NCI-H748 (cell line): Measurements from ENCODE around the gene PIK3R5.

Source experiments
- DNase-seq: peaks from one replicate; lab custom pipeline; 2025; ENCODE audit not compliant: unreplicated experiment; lab: John Stamatoyannopoulos, UW

The PIK3R5 gene

GRCh38 chr17:8838551-8839095 is 126.9 kb downstream of the PIK3R5 start:
- DNase-seq = no peak

GRCh38 chr17:8837563-8838075 is 127.9 kb downstream of the PIK3R5 start:
- DNase-seq = peak; percentile 23

GRCh38 chr17:8836821-8837562 is 128.5 kb downstream of the PIK3R5 start:
- DNase-seq = no peak

GRCh38 chr17:8835631-8836364 is 129.7 kb downstream of the PIK3R5 start:
- no peak for DNase-seq

GRCh38 chr17:8835106-8835505 is 130.4 kb downstream of the PIK3R5 start:
- DNase-seq = no peak

- peak; percentile 37 for DNase-seq
These were observed 132.7 kb downstream of the PIK3R5 start for GRCh38 chr17:8832711-8833352.

GRCh38 chr17:8831234-8831849 is 134.2 kb downstream of the PIK3R5 start:
- no peak for DNase-seq

- DNase-seq = no peak
These were observed 135.4 kb downstream of the PIK3R5 start for GRCh38 chr17:8830141-8830540.

- DNase-seq = no peak
These were observed 136.2 kb downstream of the PIK3R5 start for GRCh38 chr17:8829036-8829941.
